Stimulated activated CD8-positive, alpha-beta memory T cell treated with anti-CD3 and anti-CD28 coated beads, Interleukin-12 subunit alpha, Interleukin-12 subunit beta, amount 100 ng/mL, for 24 hours (primary cell): ENCODE results near the gene FHIT.

Experiments
- DNase-seq: peaks from one replicate; pipeline ENCODE4 v3.0.0-alpha.2; 2020; ENCODE audit errors: extremely low read depth

FHIT gene

DNA sequence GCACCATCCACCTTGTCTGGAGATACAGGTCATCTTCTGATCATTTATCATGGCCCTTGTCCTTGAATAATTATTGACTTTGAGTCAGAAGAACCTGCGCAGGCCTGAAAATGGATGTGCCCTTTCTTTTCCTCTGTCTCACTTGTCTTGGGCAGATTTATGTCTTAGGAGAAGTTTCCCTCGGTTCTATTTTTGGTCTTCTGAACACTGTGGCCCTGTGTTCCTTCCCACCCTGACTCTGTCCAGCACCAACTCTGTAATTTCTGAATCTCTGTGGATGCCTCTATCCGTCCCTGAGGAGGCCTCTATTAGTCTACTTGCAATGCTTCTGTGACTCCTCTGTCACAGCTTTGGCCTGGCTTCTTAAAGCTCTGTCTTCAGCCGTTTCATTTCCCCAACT is 1520.7 kb downstream of the FHIT start:
- DNase-seq, result no peak

DNA sequence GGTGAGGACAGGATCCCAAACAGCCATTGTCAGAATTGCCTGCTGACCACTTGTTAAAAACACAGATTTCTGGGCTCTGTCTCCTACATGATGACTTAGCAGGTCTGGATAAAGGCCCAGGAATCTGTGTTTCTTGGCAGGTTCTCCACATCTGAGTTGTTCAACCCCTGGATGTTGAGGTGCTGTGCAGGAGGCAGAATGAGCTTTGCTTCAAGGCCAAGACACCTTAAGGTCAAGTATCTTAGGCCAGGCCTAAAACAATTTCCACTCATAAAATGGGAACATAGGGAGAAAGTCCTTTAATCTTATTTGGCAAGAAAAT is 1522.7 kb downstream of the FHIT start:
- DNase-seq, result no peak

DNA sequence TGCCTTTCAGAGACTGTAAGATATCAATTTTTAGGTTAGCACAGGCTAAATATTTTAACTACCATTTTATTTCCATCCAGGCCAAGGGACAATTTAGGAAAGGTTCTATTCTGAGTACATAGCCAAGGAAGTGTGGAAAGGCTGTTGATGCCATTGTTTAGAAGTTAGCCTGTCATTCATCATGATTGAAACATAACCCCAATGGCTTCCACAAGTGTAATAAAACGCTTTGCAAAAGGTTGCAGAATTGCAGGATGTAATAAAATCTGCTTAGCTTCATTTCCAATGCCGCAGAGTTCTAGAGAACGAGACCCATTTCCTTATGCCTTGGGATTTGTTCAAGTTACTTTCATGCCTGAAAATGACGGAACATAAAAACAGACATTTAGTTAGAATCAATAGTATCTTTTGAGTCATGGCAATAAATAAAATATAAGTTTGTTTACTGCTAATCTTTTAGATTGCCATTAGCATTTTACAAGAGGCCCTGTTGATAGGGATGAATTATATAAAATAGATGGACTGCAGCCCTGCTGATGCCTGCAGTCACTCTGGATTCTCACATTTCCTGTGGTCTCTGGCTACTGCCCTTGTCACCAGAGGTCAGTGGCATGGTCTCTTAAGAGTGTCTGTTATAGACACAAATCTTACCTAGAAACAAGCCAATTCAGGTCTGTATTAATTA is 1523.2 kb downstream of the FHIT start:
- no peak for DNase-seq

DNA sequence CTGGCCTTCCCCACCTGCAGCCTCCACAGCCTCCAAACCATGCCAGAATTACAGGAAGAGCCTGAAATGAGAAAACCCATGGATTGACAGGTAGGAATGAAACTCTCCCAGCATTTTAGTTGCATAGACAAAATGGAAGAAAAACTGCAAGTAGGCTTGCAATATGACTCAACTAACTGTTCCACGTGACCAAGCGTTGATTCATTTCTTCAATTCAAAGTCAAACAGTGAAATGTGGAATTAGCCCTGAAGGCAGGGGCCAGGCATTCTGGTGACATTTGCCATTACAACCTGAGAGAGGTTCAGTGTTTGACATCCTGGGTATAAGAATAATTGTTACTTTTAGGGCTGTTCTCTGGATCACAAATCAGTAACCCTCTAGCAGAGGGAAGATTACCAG is 1525.0 kb downstream of the FHIT start:
- DNase-seq, result no peak

DNA sequence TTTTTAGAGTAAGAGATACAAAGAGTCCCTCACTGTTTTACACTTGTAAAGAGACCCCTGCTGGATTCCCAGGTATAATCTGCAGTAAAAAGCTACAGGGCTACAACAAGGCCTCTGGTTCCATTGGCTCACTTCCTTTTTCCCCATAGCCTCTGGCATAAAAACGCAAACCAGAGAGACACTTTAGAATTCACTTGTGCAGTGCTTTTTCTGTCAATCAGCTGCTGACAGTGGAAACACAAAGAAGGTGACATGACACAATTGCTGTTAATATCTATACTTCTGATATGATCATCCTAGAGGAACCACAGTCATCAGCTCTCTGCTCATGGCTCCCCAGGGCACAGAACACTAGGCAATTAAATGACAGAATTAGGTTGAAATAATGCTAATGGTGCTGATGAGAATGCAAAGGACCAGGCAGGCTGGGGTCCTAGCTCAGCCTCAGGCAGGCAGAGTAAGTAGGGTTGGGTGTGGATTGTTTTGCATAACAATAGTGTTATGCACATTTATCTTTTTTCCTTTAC is 1533.5 kb downstream of the FHIT start:
- DNase-seq, result no peak

DNA sequence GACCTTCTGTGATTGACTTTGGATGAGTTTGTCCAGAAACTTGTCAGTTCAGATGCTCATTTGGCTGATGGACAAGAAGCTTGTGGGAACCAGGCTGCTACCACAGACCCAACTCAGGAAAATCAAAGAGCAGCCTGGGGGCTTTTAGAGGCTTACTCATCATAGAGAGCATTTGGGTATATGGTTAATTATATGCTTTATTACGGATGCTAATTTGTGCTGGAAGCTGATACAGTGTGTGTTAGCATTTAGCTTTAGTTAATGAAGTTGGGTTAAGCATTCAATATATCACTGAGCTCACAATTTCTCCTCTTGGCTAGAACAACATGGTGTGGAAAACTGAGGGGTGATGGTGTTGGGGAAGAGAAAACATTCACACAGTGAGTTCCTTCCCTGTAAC is 1537.2 kb downstream of the FHIT start:
- no peak for DNase-seq

DNA sequence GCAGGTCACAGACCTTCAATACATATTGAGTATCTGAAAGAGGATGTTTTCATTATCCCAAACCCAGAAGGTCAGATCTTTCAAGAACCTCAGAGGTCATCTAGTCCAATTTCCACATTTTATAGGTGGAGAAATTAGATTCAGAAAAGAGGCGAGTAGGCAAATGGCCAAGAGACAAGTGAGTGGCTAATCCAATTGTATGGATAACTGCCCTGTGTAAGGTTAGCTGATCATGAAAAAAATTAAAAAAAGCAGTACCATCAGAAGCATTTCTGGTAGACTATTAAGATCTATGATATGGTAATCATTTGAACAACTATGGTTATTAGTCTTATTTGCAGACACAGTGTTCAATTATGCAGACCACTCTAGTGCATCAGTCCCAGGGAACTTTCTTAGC is 1540.7 kb downstream of the FHIT start:
- no peak for DNase-seq

DNA sequence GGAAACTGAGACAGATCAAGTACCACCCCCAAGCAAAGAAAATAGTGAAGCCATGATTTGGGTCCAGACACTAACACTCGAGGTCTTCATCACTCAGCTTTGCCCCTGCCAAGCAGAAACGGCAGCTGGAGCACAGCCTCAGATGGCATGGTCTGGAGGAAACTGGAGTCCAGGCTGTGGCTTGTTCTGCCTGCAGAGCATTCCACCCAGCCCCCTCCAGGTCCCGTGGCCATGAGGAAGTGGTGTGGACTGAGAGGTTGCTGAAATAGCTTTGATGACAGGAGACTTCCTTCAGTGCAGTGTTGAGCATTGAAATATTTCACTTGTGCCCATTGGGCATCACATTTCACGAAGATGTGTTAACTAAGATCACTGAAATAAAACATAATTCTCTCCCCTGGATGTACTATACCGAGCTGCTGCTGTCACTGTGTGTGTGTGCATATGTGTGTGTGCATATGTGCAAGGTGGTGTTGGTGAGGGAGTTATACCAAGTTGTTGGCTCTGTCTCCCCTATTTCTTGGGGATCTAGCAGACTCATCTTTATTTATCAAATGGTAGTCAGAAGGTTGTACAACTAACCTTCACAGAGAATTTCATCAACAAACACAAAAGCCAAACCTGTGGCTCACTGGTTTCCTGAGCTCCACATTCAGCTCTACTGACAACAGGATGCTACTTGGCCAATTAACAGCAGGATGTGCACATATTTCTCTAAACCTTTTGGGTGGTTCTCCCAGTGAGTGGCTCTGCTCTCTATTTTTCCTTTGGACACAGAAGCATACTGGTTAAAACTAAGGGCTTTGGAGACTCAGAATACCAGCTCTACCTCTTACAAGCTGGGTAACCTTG is 1541.3 kb downstream of the FHIT start:
- DNase-seq, result no peak

DNA sequence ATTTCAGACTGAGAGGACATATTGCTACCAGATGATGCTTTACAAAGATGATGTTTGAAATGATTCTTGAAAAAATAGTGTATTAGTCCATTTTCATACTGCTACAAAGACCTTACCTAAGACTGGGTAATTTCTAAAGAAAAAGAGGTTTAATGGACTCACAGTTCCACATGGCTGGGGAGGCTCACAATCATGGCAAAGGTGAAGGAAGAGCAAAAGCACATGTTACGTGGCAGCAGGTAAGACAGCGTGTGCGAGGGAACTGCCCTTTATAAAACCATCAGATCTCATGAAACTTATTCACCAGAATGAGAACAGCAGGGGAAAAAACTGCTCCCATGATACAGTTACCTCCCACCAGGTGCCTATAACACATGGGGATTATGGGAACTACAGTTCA is 1543.0 kb downstream of the FHIT start:
- no peak for DNase-seq

DNA sequence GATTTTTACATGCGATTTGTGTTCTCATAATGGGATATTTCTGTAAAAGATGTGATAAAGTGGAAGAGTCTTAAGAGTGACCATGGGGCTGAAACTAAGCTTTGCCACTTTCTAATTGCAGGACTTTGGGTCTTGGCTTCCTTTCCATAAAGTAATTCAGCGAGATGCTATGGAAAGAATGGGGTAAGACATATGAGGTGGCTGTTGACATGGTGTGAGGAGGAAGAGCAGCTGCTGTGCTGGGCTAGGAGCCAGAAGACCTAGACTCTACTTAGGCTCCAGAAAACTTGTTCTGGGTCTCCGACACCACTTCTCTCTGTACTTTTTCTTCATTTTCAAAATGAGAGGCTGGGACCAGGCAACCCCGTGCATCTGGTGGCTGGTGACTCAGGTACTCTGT is 1547.0 kb downstream of the FHIT start:
- no peak for DNase-seq

DNA sequence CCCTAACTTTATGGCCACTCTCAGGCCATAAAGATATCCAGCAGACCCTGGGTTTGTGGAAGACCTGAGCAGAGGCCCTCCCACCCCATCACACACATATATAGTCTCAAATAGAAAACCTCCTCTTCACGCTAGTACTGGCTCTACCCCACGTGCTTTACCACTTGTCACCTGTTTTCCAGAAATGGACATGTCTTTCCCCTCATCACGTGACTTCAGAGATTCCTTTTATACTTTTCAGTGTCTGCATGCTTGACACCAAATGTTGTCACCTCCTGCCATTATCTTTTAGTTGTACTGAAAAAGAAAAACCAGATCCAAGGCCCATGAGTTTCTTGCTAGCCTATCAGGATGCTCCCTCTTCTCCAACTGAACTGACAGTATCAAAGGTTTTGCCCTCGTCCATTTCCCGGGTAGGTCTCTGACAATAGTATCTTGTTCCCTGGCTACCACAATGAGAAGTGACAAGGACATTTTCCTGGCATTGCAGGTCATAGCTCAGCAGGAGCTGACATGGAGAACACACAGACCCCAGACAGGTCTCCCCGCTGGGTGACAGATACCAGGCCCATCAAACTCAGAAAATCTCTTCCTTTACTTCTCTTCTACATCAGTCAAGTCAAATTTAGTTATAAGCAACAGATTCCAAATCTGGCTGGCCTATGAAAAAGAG is 1551.5 kb downstream of the FHIT start:
- DNase-seq, result no peak
